NCI-H2107 (cell line): ENCODE measurements around the gene SNED1.

Experiments used
- DNase-seq: peaks from one replicate; lab custom pipeline; 2025; lab: John Stamatoyannopoulos, UW

SNED1 gene

DNA sequence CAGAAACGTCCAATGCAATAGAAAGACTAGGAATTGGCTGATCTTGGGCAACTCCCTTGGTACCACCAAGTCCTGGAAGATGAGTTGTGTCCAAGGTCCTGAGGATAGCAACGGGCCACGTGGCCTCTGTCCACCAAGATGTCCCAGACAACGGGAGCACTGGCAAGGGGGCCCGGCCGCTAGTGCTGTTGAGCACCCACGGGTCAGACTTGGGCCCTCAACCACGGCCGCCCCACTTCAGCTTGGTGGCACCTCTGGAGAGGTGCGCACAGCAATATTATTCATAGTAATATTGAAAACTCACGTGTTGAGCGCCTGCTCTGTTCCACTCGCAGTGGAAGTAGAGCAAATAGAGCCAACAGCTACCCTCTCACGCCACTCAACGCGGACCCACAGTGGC, 131.9 kb downstream of the SNED1 start:
- DNase-seq: no peak

DNA sequence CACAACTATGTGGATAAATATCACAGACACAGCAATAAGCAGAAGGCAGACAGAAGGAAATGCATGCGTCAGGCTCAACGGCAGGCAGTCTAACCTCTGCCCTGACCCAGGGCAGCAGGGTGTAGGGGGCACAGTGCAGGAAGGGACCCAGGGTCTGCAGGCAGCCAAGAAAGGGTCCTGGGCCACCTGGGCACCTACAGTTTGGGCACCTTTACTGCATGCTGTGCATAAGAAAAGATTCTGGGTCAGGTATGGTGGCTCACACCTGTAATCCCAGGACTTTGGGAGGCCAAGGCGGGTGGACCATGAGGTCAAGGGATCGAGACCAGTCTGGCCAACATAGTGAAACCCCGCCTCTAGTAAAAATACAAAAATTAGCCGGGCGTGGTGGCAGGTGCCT, 133.1 kb downstream of the SNED1 start:
- no peak for DNase-seq

DNA sequence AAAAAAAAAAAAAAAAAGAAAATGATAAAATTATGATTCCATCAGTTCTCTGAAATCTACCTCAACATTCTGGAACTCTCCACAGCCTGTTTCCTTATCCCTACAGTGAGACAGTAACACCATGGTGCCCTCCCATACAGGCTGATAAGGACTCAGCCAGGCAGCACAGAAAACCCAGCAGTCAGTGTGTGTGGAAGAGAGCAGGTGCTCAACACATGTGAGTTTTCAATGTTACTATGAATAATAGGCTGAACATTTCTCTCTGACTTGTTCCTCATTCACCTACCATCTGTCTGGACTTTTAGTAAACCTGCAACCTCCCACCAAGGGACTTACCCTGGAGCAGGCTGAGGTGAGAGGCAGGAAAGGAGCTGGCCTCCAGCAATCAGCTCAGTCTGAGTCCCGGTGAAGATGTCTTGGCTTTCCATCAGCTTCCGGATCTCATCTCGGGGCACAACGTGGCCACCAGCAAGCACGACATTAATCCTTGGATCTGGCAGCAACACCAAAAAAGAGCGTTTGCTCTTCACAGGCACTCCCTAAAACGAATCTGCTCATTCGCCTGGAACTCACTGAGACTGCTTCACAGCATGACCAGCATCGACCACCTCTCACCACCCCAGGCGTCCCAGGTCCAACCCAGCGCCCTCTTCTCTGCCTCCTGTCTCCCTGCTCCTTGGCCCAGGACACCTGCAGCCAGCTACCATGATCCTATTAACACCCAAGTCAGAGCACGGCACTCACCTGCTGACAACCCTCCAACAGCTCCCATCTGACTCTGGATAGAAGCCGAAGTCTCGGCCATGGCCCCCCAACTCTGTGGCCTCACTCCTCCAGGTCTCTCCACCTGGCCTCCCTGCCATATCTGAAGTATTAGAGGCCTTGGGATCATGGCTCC, 134.4 kb downstream of the SNED1 start:
- no peak for DNase-seq

DNA sequence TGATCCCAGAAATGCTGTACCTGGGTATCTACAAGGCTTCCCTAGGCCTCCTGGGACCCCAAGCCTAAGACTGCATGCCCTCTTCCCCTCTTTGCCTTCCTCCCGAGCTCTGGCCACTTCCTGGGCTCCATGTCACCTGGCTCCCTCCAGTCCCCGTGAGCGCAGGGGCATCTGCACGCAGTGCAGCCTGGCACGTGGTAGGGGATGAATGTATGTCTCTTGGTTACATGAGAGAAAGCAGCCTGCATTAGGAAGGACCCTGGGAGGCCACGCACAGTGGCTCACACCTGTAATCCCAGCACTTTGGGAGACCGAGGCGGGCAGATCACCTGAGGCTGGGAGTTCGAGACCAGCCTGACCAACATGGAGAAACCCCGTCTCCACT, 135.0 kb downstream of the SNED1 start:
- DNase-seq: no peak

DNA sequence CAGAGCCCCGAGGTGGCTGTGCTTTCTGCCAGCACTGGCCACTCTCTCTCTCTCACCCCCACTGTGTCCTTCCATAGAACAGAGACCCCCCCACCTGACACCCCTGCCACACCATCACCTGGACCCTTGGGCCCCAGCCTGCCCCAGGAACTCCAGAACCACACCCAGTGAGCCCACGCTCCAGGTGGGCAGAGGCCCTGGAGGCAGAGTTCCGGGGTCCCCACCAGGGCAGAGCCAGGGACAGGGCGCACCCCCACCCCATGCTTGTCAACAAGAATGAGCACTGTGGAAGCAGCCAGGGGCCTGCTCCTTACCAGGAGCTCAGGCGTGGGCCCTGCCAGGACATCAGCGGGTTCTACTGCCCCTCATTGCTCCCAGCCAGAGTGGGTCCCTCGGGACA, 136.3 kb downstream of the SNED1 start:
- no peak for DNase-seq

DNA sequence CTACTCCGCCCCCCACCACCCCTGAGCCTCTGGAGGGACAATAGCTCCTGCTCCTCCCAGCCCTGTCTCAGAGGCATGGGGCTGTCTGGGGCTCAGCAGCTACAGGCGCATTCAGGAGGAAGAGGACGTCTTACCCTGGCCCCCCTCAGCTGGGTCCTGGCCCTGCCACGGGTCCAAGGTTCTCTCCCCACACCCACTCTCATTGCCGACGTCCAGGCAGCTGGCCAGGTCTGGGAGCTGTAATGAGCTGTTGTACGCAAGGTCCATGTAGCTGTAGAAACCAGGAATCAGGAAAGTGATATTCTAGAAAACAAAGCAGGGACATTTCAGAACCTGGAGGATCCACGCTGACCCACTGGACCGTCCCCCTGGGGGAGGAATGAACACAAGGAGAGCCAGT, 137.3 kb downstream of the SNED1 start:
- DNase-seq: no peak

DNA sequence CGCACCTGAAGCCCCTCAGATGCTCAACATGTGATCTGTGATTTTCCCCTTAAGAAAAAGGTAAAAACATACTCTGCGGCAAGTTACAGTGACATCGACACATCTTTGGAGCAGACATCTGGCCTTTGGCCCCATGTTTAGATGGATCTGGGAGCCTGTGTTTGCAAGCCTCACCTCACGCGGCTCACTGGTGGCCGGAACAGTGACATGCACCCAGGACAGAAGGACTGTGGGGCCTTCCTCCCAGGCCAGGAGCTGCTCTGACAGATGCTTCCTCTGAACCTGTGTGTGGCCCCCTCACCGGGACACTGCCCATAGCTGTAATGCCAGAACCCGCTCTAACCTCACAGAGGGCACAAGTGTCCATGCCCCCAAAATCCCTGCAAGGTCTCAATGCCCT, 137.8 kb downstream of the SNED1 start:
- DNase-seq: no peak

DNA sequence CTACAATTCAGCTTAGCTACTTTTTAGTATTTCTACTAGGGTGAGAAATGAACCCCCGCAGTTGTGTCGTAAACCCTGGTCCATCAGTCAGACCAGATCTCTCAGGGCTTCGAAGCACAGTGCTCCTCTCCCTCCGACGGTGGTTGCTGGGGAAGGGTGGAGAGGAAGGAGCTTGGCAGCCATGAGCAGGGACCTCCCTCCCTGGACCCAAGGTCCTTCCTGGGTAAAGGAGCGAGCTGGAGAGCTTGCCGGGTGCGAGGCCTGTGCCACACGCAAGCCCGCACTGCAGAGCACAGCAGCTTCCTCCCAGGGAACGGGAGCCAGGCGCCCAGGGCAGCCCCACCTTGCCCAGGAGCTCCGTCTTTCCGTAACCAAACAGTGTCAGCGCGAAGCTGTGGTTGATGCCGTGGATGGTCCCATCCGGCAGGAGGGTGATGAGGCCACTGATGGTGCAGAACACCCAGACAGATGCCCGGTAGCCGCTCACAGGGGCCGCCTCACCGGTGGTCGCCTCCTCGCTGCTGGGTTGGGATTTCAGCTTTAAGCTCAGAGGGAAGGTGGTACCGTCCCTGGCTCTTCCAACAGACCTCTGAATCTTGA, 138.3 kb downstream of the SNED1 start:
- no peak for DNase-seq

DNA sequence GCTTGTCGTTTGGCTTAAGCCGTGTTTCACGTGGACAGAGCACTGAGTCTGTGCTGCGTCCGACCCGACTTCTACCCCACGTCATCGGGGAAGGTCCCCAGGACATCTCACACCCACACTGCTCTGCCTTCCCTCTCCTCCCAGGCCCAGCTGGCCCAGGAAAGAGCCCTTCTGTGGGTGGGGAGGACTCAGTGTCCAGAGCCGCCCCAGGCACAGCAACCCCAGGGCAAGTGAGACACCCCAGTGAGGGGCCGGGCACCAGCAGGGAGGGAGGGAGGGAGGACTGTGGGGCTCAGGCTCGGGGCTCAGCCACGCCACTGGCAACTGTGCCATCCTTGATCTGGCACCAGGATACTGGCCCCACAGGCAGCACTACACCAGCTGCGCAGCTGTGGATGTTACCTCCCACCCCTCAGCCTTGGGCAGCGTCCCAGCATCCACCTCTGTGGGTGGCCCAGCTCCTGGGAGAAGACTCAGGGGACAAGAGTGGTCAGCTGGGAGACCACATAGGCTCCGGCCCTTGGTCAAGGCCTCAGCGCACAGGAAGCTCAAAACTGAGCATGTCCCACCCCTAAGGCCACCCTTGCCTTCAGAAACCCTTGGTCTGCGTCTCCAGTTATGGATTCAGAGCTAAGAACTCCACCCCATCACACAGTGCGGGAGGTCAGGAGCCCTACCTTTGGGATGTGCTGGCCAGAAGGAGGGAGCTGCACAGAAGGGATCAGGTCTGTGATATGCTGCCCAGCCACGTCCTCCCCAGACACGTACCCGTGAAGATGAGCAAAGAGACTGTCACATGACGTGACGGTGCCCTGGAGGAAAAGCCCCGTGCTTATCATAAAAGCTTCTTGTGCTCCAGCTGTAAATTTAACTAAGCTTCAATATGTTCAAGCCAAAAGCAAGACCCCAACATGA, 139.1 kb downstream of the SNED1 start:
- no peak for DNase-seq

DNA sequence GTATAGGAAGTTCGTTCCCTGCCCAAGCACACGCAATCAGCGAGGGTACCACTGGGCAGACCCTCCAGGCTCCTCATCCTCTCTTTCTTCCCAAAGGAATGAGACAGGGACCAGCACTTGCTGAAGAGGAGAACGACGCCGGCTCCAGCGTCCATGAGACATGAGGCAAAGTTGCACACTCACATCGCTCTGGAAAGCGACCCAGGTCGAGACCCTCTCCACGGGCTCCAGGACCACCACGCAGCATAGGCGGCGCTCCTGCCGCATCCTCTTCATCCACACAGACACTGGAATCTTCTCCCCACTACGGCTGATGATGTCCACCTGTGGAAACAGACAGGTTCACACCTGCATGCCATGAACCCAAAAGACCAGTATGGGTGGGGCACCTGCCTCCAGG, 140.1 kb downstream of the SNED1 start:
- DNase-seq: no peak

DNA sequence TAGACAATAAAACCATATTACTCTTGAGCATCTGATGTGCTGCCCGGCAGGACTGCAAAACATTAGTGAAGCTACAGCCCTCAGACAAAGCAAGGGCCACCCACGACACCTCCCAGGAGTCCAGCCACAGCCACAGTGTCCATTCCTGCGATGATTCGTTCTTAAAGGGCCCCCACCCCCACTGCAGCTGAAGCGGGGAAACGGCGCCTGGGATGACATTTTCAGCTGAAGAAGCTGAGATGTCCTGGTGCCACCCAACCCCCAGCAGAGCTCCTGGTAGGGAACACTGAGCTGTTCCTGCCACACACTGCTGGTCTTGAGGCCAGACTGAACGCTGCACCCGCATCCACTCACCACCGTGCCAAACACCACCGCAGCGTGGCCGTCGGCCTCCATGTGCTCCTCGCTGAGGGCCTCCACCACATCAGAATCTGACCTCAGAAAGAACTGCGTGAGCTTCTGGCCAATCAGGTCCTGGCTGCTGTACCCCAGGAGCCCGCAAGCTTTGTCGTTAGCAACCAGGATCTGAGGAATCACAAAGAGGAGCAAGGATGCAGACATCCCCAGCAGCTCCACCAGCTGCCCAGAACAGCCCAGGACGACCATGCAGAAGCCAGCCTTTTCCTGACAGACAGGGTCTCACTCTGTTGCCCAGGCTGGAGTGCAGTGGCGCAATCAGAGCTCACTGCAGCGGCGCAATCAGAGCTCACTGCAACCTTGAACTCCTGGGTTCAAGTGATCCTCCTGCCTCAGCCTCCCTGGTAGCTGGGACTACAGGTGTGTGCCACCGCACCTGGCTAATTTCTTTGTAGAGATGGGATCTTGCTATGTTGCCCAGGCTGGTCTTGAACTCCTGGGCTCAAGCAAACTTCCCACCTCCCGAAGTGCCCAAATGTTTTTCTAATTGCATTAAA, 141.4 kb downstream of the SNED1 start:
- DNase-seq: no peak

DNA sequence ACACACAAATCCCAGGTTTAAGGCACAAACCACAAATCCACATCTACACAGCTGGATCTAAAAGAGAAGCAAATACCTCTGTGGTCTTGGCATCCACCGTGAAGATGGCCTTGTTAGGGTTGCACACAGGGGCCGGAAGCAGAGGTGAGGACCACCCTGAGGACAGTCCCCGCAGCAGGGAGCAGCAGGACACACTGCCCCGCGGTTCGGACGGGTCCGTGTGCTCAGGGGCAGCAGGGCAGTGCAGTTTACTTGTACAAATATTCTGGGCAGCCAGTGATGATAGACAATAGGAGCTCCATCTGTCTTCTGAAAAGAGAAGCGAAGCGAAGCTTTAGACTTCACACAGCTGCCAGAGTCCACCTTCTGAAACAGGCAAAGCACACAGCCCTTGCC, 142.0 kb downstream of the SNED1 start:
- DNase-seq: no peak

DNA sequence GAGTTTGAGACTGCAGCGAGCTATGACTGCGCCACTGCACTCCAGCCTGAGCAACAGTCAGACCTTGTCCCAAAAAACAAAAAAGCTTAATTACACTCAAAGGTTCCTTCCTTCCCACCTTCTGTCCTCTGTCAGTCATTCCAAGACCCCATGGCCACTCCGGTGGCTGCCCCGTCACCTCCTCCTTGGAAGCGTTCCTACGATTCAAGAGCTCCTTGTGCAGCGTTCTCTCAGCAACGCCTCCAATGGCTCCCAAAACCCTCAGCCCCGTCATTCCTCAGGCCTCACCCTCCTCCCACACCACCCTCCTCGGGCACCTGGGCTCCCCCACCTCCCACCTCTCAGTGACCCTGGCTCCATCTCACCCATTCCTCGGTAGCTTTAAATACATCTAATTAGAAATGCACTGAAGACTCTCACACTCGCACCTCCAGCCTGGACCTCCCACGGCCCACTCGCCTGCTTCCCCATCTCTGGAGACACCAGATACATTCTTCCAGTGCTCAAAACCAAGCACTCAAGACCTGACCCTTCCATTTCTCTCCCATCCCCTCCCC, 142.9 kb downstream of the SNED1 start:
- no peak for DNase-seq

DNA sequence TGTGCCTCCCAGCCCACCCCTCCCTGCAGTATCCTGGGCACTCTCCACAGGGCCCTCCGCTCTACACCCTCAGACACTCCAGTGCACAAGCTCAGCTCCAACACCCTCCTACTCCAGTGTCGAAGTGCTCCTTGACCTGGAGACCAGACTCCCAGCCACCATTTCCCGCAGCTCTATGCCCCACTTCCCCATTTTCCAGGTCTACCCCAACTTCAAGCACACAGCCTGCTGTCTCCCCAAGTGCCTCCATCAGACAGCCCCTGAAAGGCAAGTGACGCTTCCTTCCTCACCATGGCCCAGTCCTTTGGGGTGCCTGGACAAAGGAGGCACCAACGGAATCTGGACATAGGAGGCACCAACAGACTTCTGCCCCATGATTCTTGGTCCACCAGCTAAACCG, 143.6 kb downstream of the SNED1 start:
- no peak for DNase-seq

DNA sequence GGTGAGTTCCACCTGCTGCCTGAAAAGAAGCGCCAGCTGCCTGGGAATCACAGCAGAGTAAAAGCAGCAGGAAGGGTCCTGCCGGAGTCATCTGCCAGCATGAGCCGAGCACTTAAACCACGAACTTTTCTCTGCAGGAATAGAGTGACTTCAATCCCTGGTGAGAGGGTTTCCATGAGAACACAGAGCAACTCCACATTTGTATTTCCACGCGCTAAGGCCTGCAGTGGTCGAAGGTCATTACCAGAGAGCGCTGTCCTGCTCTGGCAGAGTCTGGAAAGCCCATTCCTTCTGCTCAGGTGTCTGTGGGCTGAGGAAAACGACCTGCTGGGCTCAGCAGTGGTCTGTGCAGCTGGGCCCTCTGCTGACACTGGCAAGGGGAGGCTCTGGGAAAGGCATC, 144.2 kb downstream of the SNED1 start:
- DNase-seq: no peak
